HG03432 (cell line): ENCODE results near the gene ADM2.

Experiments
- ATAC-seq: cut with Tn5 transposase; IDR thresholded peaks from one replicate; pipeline ENCODE4 v1.9.1; 2021; ENCODE audit warnings: mild to moderate bottlenecking, moderate library complexity; ENCODE audit not compliant: unreplicated experiment

Gene ADM2

GRCh38 chr22:50523806-50524675, 42.7 kb downstream of the ADM2 start:
- no peak for ATAC-seq

- ATAC-seq, result no peak
Observed at GRCh38 chr22:50524676-50525103, 43.3 kb downstream of the ADM2 start.

GRCh38 chr22:50525104-50525857, 43.9 kb downstream of the ADM2 start, which contains the start of gene SCO2:
Gene SCO2, minus strand, starts transcription at chr22:50525598. Its CDS starts 1,187 bp downstream, at chr22:50524411.
- ATAC-seq, result peak; percentile 37

GRCh38 chr22:50525858-50526107, 44.4 kb downstream of the ADM2 start:
- ATAC-seq, result no peak

- peak; percentile 34 for ATAC-seq
Observed at GRCh38 chr22:50526108-50526833, 44.9 kb downstream of the ADM2 start.

- ATAC-seq, result no peak
Observed at GRCh38 chr22:50526834-50527801, 45.8 kb downstream of the ADM2 start.

GRCh38 chr22:50527921-50528681, 46.8 kb downstream of the ADM2 start:
- ATAC-seq, result no peak

GRCh38 chr22:50528682-50529415, 47.5 kb downstream of the ADM2 start:
- ATAC-seq, result no peak

- ATAC-seq, result no peak
Observed at GRCh38 chr22:50529416-50529896, 48.1 kb downstream of the ADM2 start.

GRCh38 chr22:50529897-50530579, 48.7 kb downstream of the ADM2 start, which contains the start of gene TYMP:
Gene TYMP, minus strand, starts transcription at chr22:50530012. Its CDS starts 303 bp downstream, at chr22:50529709.
- peak; percentile 15 for ATAC-seq

GRCh38 chr22:50530580-50530876, 49.2 kb downstream of the ADM2 start:
- no peak for ATAC-seq

GRCh38 chr22:50530877-50531545, 49.7 kb downstream of the ADM2 start:
- no peak for ATAC-seq

- peak; percentile 25 for ATAC-seq
Observed at GRCh38 chr22:50531546-50531961, 50.2 kb downstream of the ADM2 start.

GRCh38 chr22:50531962-50532674, 50.8 kb downstream of the ADM2 start:
- no peak for ATAC-seq

- ATAC-seq, result no peak
Observed at GRCh38 chr22:50532824-50533796, 51.8 kb downstream of the ADM2 start.
